ENCODE data around the gene BEND7. TPM values are rescaled to one million over a fixed set of nuclear protein-coding genes. Genes with fewer than 3 reads are reported as not detected.
"Not testable (repeated sequence)": the region's sequence is repeated elsewhere in the genome, so short reads cannot be mapped to it uniquely, and the experiment has no call there.

Gene BEND7
- total RNA-seq, 2 experiments from 2014 or later: not detected

GRCh38 chr10:13404305-13404759 lies 124.5 kb downstream of the BEND7 start:
- Mint-ChIP-seq H3K9me3 (no peaks in the 10 kb centered on the region), H3K27me3 (peaks cover 10% of the 10 kb centered on the region), H3K27ac (no peak overlapping the region), H3K36me3 (no peaks in the 10 kb centered on the region), H3K4me1 (ENCODE audit: low read depth) (no peaks in the 10 kb centered on the region), H3K4me3 (no peak overlapping the region)
- intact Hi-C loops (cut with micrococcal nuclease): no loop called here
- no peak for DNase-seq
- CTCF ChIA-PET: interaction anchor here (0.6 to 1.2 kb wide), 2 partner anchors 32 to 53 kb away, joined by 3 read pairs; no protein-coding TSS in a partner anchor
- POLR2A ChIA-PET: no interaction called here

GRCh38 chr10:13403426-13403825 lies 125.4 kb downstream of the BEND7 start:
- intact Hi-C loops (cut with micrococcal nuclease); CTCF ChIA-PET: not testable (repeated sequence)
- peaks cover 10% of the 10 kb centered on the region for H3K27me3 Mint-ChIP-seq

GRCh38 chr10:13402021-13402420 lies 126.8 kb downstream of the BEND7 start:
- CTCF ChIA-PET: no interaction called here
- Mint-ChIP-seq H3K4me1 (ENCODE audit: low read depth) (no peaks in the 10 kb centered on the region), H3K36me3 (no peaks in the 10 kb centered on the region), H3K9me3 (no peaks in the 10 kb centered on the region), H3K4me3 (no peak overlapping the region), H3K27me3 (peaks cover 9% of the 10 kb centered on the region), H3K27ac (no peak overlapping the region)
- intact Hi-C loops (cut with micrococcal nuclease): no loop called here
- DNase-seq: no peak
- POLR2A ChIA-PET: no interaction called here

More at GRCh38 chr10:13403426-13403825, 125.4 kb downstream of the BEND7 start:
- POLR2A ChIA-PET; H3K4me3 Mint-ChIP-seq; H3K9me3 Mint-ChIP-seq; H3K36me3 Mint-ChIP-seq; H3K4me1 Mint-ChIP-seq (ENCODE audit: low read depth); DNase-seq; H3K27ac Mint-ChIP-seq: not testable (repeated sequence)

- intact Hi-C loops (cut with micrococcal nuclease): no loop called here
- CTCF ChIA-PET: no interaction called here
- H3K36me3 Mint-ChIP-seq: no peaks in the 10 kb centered on the region
- H3K9me3 Mint-ChIP-seq: no peaks in the 10 kb centered on the region
- no peaks in the 10 kb centered on the region for H3K4me1 Mint-ChIP-seq (ENCODE audit: low read depth)
- H3K27ac Mint-ChIP-seq: no peak overlapping the region
- no peak for DNase-seq
- no peak overlapping the region for H3K4me3 Mint-ChIP-seq
- POLR2A ChIA-PET: no interaction called here
- H3K27me3 Mint-ChIP-seq: peaks cover 9% of the 10 kb centered on the region
These were observed 127.7 kb downstream of the BEND7 start for GRCh38 chr10:13401142-13401541.

GRCh38 chr10:13400196-13400965 lies 128.4 kb downstream of the BEND7 start:
- Mint-ChIP-seq H3K4me3 (no peak overlapping the region), H3K36me3 (no peaks in the 10 kb centered on the region), H3K4me1 (ENCODE audit: low read depth) (no peaks in the 10 kb centered on the region), H3K27ac (no peak overlapping the region), H3K9me3 (no peaks in the 10 kb centered on the region), H3K27me3 (peaks cover 9% of the 10 kb centered on the region)
- ChIA-PET POLR2A (no interaction called here), CTCF (no interaction called here)
- no peak for DNase-seq
- intact Hi-C loops (cut with micrococcal nuclease): no loop called here

- no peaks in the 10 kb centered on the region for H3K36me3 Mint-ChIP-seq
- no peak for DNase-seq
- H3K27me3 Mint-ChIP-seq: peaks cover 9% of the 10 kb centered on the region
- ChIA-PET POLR2A (no interaction called here), CTCF (interaction anchor here (0.6 kb wide), 1 partner anchor 286 kb away, joined by 3 read pairs; no protein-coding TSS in a partner anchor)
- H3K9me3 Mint-ChIP-seq: no peaks in the 10 kb centered on the region
- no peak overlapping the region for H3K4me3 Mint-ChIP-seq
- intact Hi-C loops (cut with micrococcal nuclease): no loop called here
- no peaks in the 10 kb centered on the region for H3K4me1 Mint-ChIP-seq (ENCODE audit: low read depth)
- no peak overlapping the region for H3K27ac Mint-ChIP-seq
These were observed 129.1 kb downstream of the BEND7 start for GRCh38 chr10:13399752-13400151.

GRCh38 chr10:13399236-13399635 lies 129.6 kb downstream of the BEND7 start:
- H3K9me3 Mint-ChIP-seq: no peaks in the 10 kb centered on the region
- no peaks in the 10 kb centered on the region for H3K36me3 Mint-ChIP-seq
- CTCF ChIA-PET: interaction anchor here (0.6 kb wide), 1 partner anchor 286 kb away, joined by 3 read pairs; no protein-coding TSS in a partner anchor
- intact Hi-C loops (cut with micrococcal nuclease): no loop called here
- H3K4me1 Mint-ChIP-seq (ENCODE audit: low read depth): no peaks in the 10 kb centered on the region
- POLR2A ChIA-PET: no interaction called here
- H3K4me3 Mint-ChIP-seq: no peak overlapping the region
- no peak overlapping the region for H3K27ac Mint-ChIP-seq
- peaks cover 9% of the 10 kb centered on the region for H3K27me3 Mint-ChIP-seq
- DNase-seq: no peak

- ChIA-PET CTCF (no interaction called here), POLR2A (no interaction called here)
- Mint-ChIP-seq H3K4me1 (ENCODE audit: low read depth) (no peaks in the 10 kb centered on the region), H3K9me3 (no peaks in the 10 kb centered on the region), H3K27me3 (peaks cover 10% of the 10 kb centered on the region), H3K36me3 (no peaks in the 10 kb centered on the region), H3K27ac (no peak overlapping the region), H3K4me3 (no peak overlapping the region)
- no peak for DNase-seq
- intact Hi-C loops (cut with micrococcal nuclease): no loop called here
These were observed 131.8 kb downstream of the BEND7 start for GRCh38 chr10:13397052-13397451.

- ChIA-PET POLR2A (no interaction called here), CTCF (no interaction called here)
- intact Hi-C loops (cut with micrococcal nuclease): no loop called here
These were observed 132.4 kb downstream of the BEND7 start for GRCh38 chr10:13396369-13396768.

GRCh38 chr10:13395540-13395939 lies 133.3 kb downstream of the BEND7 start:
- Mint-ChIP-seq H3K9me3 (no peaks in the 10 kb centered on the region), H3K36me3 (no peaks in the 10 kb centered on the region), H3K27ac (no peak overlapping the region), H3K4me1 (ENCODE audit: low read depth) (no peaks in the 10 kb centered on the region), H3K27me3 (peaks cover 9% of the 10 kb centered on the region), H3K4me3 (no peak overlapping the region)
- ChIA-PET CTCF (interaction anchor here (0.6 kb wide), 1 partner anchor 67 kb away, joined by 3 read pairs; no protein-coding TSS in a partner anchor), POLR2A (no interaction called here)
- DNase-seq: no peak
- intact Hi-C loops (cut with micrococcal nuclease): no loop called here

More at GRCh38 chr10:13396369-13396768, 132.4 kb downstream of the BEND7 start:
- DNase-seq: no peak
- peaks cover 13% of the 10 kb centered on the region for H3K27me3 Mint-ChIP-seq
- H3K9me3 Mint-ChIP-seq: no peaks in the 10 kb centered on the region
- H3K4me3 Mint-ChIP-seq: no peak overlapping the region
- no peaks in the 10 kb centered on the region for H3K4me1 Mint-ChIP-seq (ENCODE audit: low read depth)
- H3K36me3 Mint-ChIP-seq: no peaks in the 10 kb centered on the region
- no peak overlapping the region for H3K27ac Mint-ChIP-seq

GRCh38 chr10:13393640-13394039 lies 135.2 kb downstream of the BEND7 start:
- ChIA-PET POLR2A (no interaction called here), CTCF (no interaction called here)
- DNase-seq: no peak
- no peaks in the 10 kb centered on the region for H3K4me1 Mint-ChIP-seq (ENCODE audit: low read depth)
- H3K27me3 Mint-ChIP-seq: peaks cover 6% of the 10 kb centered on the region
- no peak overlapping the region for H3K27ac Mint-ChIP-seq
- no peaks in the 10 kb centered on the region for H3K36me3 Mint-ChIP-seq
- H3K4me3 Mint-ChIP-seq: no peak overlapping the region
- H3K9me3 Mint-ChIP-seq: no peaks in the 10 kb centered on the region
- intact Hi-C loops (cut with micrococcal nuclease): no loop called here

- POLR2A ChIA-PET: no interaction called here
- no peak overlapping the region for H3K4me3 Mint-ChIP-seq
- H3K27ac Mint-ChIP-seq: no peak overlapping the region
- peaks cover 6% of the 10 kb centered on the region for H3K27me3 Mint-ChIP-seq
- no peaks in the 10 kb centered on the region for H3K36me3 Mint-ChIP-seq
- no peaks in the 10 kb centered on the region for H3K9me3 Mint-ChIP-seq
- intact Hi-C loops (cut with micrococcal nuclease): no loop called here
- no peak for DNase-seq
- no peaks in the 10 kb centered on the region for H3K4me1 Mint-ChIP-seq (ENCODE audit: low read depth)
- CTCF ChIA-PET: no interaction called here
These were observed 136.1 kb downstream of the BEND7 start for GRCh38 chr10:13392701-13393100.

Measured in activated CD4-positive, alpha-beta memory T cell treated with anti-CD3 and anti-CD28 coated beads for 36 hours (primary cell).